SK-N-SH (cell line): ENCODE data around the gene CLSTN2. TPM values are rescaled to one million over a fixed set of nuclear protein-coding genes. Genes with fewer than 3 reads are reported as not detected.
A peak's percentile ranks its signal among the peaks of the same experiment; 100 is the strongest.

Experiments
- CTCF ChIA-PET: fragments of 300-600, 350-600 bp; formaldehyde crosslinking; extraction: SDS; loops from one replicate; lab custom pipeline; 2021; lab: Yijun Ruan, JAX
- POLR2A ChIA-PET: fragments of 350-600 bp; sonication (Branson Sonifier 250); formaldehyde crosslinking; extraction: SDS; loops from one replicate; lab custom pipeline; 2020; ENCODE audit warnings: antibody characterized with exemption, inconsistent platforms; lab: Yijun Ruan, JAX
- DNase-seq: peaks from one replicate; pipeline ENCODE4 v3.0.0; 2012
- H2AFZ ChIP-seq: fragments of 200-600 bp; sonication (generic); 2 replicates; pipeline ENCODE4 v1.8.1; 2016; ENCODE audit warnings: antibody characterized with exemption, mild to moderate bottlenecking, low read depth
- H3F3A ChIP-seq: fragments of 200-600 bp; sonication (generic); replicated peaks from 2 replicates; pipeline ENCODE3; 2016; ENCODE audit warnings: antibody characterized with exemption, mild to moderate bottlenecking; ENCODE audit not compliant: insufficient read depth
- H3K27ac ChIP-seq, 2 experiments: fragments of 200-500 bp in 1 of 2; fragments of 200-600 bp in 1 of 2; sonication (Bioruptor generic) in 1 of 2; sonication (generic), shearing (Covaris generic) in 1 of 2; 2 replicates each; pipeline versions ENCODE4 v1.5.1 to v1.6.1; 2014 to 2016; ENCODE audit warnings: low read depth in 2 of 2, inconsistent platforms in 1 of 2, low read length in 1 of 2, mild to moderate bottlenecking in 1 of 2, mixed read lengths in 1 of 2
- H3K27me3 ChIP-seq: fragments of 200-600 bp; sonication (generic), shearing (Covaris generic); 2 replicates; pipeline ENCODE4 v1.6.1; 2016; ENCODE audit warnings: mixed run types; ENCODE audit not compliant: insufficient read depth
- H3K36me3 ChIP-seq, 2 experiments: fragments of 200-500 bp in 1 of 2; fragments of 200-600 bp in 1 of 2; sonication (Bioruptor generic) in 1 of 2; sonication (generic) in 1 of 2; replicated peaks in 1 of 2; 2 replicates each; pipeline versions ENCODE3 to v1.5.1; 2014 to 2016; ENCODE audit warnings: low read length in 1 of 2, mild to moderate bottlenecking in 1 of 2; ENCODE audit not compliant: insufficient read depth in 2 of 2, control insufficient read depth in 1 of 2
- H3K4me1 ChIP-seq, 2 experiments: fragments of 200-500 bp in 1 of 2; fragments of 200-600 bp in 1 of 2; sonication (Bioruptor generic) in 1 of 2; sonication (generic), shearing (Covaris generic) in 1 of 2; 2 replicates each; pipeline versions ENCODE4 v1.5.1 to v1.6.1; 2014 to 2016; ENCODE audit warnings: low read depth in 1 of 2, low read length in 1 of 2, mixed run types in 1 of 2; ENCODE audit not compliant: insufficient read depth in 2 of 2, control insufficient read depth in 1 of 2
- H3K4me2 ChIP-seq: fragments of 200-600 bp; sonication (generic), shearing (Covaris generic); 2 replicates; pipeline ENCODE4 v1.6.1; 2017; ENCODE audit warnings: mixed run types
- H3K4me3 ChIP-seq, 2 experiments: fragments of 200-500 bp in 1 of 2; fragments of 200-600 bp in 1 of 2; sonication (Bioruptor generic) in 1 of 2; sonication (generic), shearing (Covaris generic) in 1 of 2; 2 replicates each; pipeline versions ENCODE4 v1.5.1 to v1.8.1; 2014 to 2016; ENCODE audit warnings: low read depth in 2 of 2, inconsistent platforms in 1 of 2, low read length in 1 of 2, mild to moderate bottlenecking in 1 of 2, mixed read lengths in 1 of 2, moderate library complexity in 1 of 2
- H3K79me2 ChIP-seq: fragments of 200-600 bp; sonication (generic); 2 replicates; pipeline ENCODE4 v1.8.1; 2017; ENCODE audit warnings: mild to moderate bottlenecking; ENCODE audit not compliant: insufficient read depth
- H3K9ac ChIP-seq: fragments of 200-600 bp; sonication (generic); 2 replicates; pipeline ENCODE4 v1.6.1; 2017; ENCODE audit warnings: mixed run types
- H3K9me2 ChIP-seq: fragments of 200-600 bp; sonication (generic); 2 replicates; pipeline ENCODE4 v1.6.1; 2017; ENCODE audit warnings: mixed run types
- H3K9me3 ChIP-seq: fragments of 200-600 bp; sonication (generic); 2 replicates; pipeline ENCODE4 v1.6.1; 2017; ENCODE audit warnings: mixed run types, mild to moderate bottlenecking, moderate library complexity
- H4K20me1 ChIP-seq: fragments of 200-600 bp; sonication (generic); 2 replicates; pipeline ENCODE4 v1.6.1; 2017; ENCODE audit warnings: mild to moderate bottlenecking, mixed run types; ENCODE audit not compliant: insufficient read depth
- MXI1 ChIP-seq: IDR thresholded peaks from 2 replicates; pipeline ENCODE4 v1.6.1; 2012; ENCODE audit warnings: mild to moderate bottlenecking, low read depth, low read length, improper control_type of control experiment
- NFIC ChIP-seq: IDR thresholded peaks from 2 replicates; pipeline ENCODE4 v1.4.0; 2012; ENCODE audit warnings: borderline replicate concordance
- RAD21 ChIP-seq: IDR thresholded peaks from 2 replicates; pipeline ENCODE4 v1.6.1; 2012; ENCODE audit warnings: mild to moderate bottlenecking, low read length
- RCOR1 ChIP-seq: fragments of 150-350 bp; IDR thresholded peaks from 2 replicates; pipeline ENCODE4 v1.6.1; 2017; ENCODE audit warnings: antibody characterized with exemption, low read length
- RFX5 ChIP-seq: IDR thresholded peaks from 2 replicates; pipeline ENCODE4 v1.6.1; 2012; ENCODE audit warnings: mild to moderate bottlenecking, improper control_type of control experiment, low read length
- SMC3 ChIP-seq: IDR thresholded peaks from 2 replicates; pipeline ENCODE4 v1.6.1; 2012; ENCODE audit warnings: low read depth, low read length, improper control_type of control experiment
- WGBS: methylation state at CpG from one replicate; pipeline ENCODE4 v1.1.6; 2017; ENCODE audit warnings: low lambda C conversion rate; 5-methylcytosine and 5-hydroxymethylcytosine counted together
- polyA plus RNA-seq, 3 experiments: library from polyadenylated mRNA; depleted of rRNA; stranded (reverse); fragments of >200 nt; gene quantifications; 2 replicates each; pipeline ENCODE4 v1.2.3, GENCODE V29; 2012
- TF ChIP-seq, protein P1 (sequence below): IDR thresholded peaks from 2 replicates; pipeline ENCODE4 v1.6.1; 2012; ENCODE audit warnings: mild to moderate bottlenecking, low read depth, low read length, moderate library complexity
- TF ChIP-seq, protein P2 (sequence below): fragments of 200-600 bp; sonication (generic); IDR thresholded peaks from 2 replicates; pipeline ENCODE4 v1.6.1; 2017; ENCODE audit warnings: antibody characterized with exemption, mild to moderate bottlenecking, moderate library complexity

The CLSTN2 gene
- polyA plus RNA-seq, 1 of the 3 experiments (the other 2 are of a cell fraction): 0.02 TPM

DNA sequence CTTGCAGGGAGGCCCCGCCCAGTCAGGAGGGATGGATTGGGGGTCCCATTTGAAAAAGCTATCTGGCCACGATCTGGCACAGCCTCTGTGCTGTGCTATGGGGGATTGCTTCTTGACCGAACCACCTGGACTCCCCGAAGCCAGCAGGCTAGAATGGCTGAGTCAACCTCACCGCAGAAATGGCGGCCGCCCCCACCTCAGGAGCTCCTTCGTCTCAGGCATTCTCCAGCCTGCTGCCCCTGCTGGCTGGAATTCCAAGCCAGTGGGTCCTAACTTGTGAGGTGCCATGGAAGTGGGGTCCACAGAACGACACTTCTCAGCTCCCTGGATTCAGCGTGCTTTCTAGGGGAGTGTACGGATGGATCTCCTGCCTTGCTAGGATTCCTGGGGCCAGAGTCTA lies 562.3 kb downstream of the CLSTN2 start (continued):
- TF ChIP-seq, protein P1, sequence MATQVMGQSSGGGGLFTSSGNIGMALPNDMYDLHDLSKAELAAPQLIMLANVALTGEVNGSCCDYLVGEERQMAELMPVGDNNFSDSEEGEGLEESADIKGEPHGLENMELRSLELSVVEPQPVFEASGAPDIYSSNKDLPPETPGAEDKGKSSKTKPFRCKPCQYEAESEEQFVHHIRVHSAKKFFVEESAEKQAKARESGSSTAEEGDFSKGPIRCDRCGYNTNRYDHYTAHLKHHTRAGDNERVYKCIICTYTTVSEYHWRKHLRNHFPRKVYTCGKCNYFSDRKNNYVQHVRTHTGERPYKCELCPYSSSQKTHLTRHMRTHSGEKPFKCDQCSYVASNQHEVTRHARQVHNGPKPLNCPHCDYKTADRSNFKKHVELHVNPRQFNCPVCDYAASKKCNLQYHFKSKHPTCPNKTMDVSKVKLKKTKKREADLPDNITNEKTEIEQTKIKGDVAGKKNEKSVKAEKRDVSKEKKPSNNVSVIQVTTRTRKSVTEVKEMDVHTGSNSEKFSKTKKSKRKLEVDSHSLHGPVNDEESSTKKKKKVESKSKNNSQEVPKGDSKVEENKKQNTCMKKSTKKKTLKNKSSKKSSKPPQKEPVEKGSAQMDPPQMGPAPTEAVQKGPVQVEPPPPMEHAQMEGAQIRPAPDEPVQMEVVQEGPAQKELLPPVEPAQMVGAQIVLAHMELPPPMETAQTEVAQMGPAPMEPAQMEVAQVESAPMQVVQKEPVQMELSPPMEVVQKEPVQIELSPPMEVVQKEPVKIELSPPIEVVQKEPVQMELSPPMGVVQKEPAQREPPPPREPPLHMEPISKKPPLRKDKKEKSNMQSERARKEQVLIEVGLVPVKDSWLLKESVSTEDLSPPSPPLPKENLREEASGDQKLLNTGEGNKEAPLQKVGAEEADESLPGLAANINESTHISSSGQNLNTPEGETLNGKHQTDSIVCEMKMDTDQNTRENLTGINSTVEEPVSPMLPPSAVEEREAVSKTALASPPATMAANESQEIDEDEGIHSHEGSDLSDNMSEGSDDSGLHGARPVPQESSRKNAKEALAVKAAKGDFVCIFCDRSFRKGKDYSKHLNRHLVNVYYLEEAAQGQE: no peak
- no peak for TF ChIP-seq NFIC

DNA sequence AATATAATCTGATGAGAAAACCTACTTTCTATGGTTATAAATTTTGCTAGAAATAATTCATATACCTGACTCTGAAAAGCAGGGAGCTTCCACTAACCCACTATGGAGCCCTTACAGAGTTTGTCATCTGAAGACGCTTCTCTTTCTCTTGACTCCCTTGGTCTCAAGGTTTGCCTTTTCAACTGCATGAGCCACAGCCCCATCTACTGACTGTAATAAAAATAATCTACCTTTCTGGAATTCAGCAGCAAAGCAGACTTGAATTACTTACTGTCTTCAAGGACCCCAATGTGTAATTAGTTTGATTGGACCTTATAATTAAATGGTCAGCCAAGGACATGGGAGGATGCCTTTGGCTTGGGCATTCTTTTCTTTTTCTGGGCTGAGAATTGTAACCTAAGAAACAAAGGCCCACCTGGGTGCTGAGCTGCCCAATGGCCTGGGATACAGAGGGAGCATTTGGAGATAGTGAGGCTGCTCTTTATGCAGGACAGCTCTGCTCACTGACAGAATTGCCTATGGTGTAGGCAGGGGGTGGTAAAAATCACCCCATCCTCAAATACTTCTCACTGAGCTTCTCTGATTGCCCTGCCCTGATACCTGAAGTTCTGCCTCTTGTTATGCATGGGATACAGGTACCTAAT lies 564.3 kb downstream of the CLSTN2 start:
- 35% methylated on average over 1 of the region's 1 CpG for WGBS
- CTCF ChIA-PET: interaction anchor here (0.5 to 3.9 kb wide), 22 partner anchors 9 to 838 kb away, joined by 3 to 20 read pairs (median 4); partner anchors contain the start of gene CLSTN2

DNA sequence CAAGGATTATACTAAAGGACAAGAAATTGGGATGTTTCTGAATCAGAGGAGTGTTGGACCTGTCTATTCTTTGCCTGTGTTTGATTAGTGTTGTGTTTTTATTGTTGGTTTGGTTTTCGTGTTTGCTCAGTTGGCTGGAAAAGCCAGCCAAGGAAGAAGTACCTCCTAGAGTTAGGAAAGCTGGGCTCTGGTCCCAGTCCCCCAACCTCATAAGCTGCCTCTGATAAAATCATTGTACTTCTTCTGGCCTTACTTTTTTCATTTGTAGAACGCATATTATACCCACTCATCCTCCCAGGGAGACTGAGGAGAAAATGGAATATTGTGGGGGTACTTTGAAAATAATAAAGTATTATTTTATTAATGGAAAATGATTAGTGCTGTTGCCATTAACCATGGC lies 565.5 kb downstream of the CLSTN2 start:
- ChIA-PET CTCF (interaction anchor here (1.3 to 1.5 kb wide), 2 partner anchors 18 to 434 kb away, joined by 3 read pairs; no protein-coding TSS in a partner anchor), POLR2A (no interaction called here)

More for the DNA sequence above, 564.3 kb downstream of the CLSTN2 start:
- H3K79me2 ChIP-seq: no peaks in the 10 kb centered on the region
- peak; percentile 19 for DNase-seq
- H3K9me2 ChIP-seq: no peaks in the 10 kb centered on the region
- no peak for TF ChIP-seq RFX5
- peak; percentile 79 for TF ChIP-seq RAD21
- TF ChIP-seq, protein P2, sequence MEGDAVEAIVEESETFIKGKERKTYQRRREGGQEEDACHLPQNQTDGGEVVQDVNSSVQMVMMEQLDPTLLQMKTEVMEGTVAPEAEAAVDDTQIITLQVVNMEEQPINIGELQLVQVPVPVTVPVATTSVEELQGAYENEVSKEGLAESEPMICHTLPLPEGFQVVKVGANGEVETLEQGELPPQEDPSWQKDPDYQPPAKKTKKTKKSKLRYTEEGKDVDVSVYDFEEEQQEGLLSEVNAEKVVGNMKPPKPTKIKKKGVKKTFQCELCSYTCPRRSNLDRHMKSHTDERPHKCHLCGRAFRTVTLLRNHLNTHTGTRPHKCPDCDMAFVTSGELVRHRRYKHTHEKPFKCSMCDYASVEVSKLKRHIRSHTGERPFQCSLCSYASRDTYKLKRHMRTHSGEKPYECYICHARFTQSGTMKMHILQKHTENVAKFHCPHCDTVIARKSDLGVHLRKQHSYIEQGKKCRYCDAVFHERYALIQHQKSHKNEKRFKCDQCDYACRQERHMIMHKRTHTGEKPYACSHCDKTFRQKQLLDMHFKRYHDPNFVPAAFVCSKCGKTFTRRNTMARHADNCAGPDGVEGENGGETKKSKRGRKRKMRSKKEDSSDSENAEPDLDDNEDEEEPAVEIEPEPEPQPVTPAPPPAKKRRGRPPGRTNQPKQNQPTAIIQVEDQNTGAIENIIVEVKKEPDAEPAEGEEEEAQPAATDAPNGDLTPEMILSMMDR: no peak
- TF ChIP-seq RCOR1: no peak
- peak; percentile 34; the same call in 1 of the 2 replicates for TF ChIP-seq SMC3
- TF ChIP-seq, all 33 proteins: peak for 2
- H3K9me3 ChIP-seq: no peaks in the 10 kb centered on the region; the same call in 1 of the 2 replicates
- no peaks in the 10 kb centered on the region for H3K36me3 ChIP-seq
- no peaks in the 10 kb centered on the region for H3K27me3 ChIP-seq
- H3K27ac ChIP-seq: no peak overlapping the region
- no peak overlapping the region for H3K4me2 ChIP-seq
- no peak overlapping the region for H3K4me3 ChIP-seq
- H3K4me1 ChIP-seq: no peaks in the 10 kb centered on the region
- H3K9ac ChIP-seq: no peak overlapping the region
- no peaks in the 10 kb centered on the region for H4K20me1 ChIP-seq
- POLR2A ChIA-PET: no interaction called here
- H3F3A ChIP-seq: no peaks in the 10 kb centered on the region
- H2AFZ ChIP-seq: no peak overlapping the region

More for the DNA sequence above, 565.5 kb downstream of the CLSTN2 start:
- no peak for DNase-seq
- WGBS: 14% methylated on average over 2 of the region's 2 CpGs
- Histone ChIP-seq H3K27me3 (no peaks in the 10 kb centered on the region), H3K9me2 (no peaks in the 10 kb centered on the region), H3K36me3 (no peaks in the 10 kb centered on the region), H3F3A (no peaks in the 10 kb centered on the region), H2AFZ (no peak overlapping the region), H3K27ac (no peak overlapping the region), H3K4me1 (peaks cover 0 to 6% of the 10 kb centered on the region in 2 experiments; a peak in 2 of 4 replicates), H3K9me3 (no peaks in the 10 kb centered on the region), H3K9ac (no peak overlapping the region), H3K79me2 (no peaks in the 10 kb centered on the region), H3K4me2 (no peak overlapping the region), H3K4me3 (no peak overlapping the region), H4K20me1 (no peaks in the 10 kb centered on the region)
- TF ChIP-seq MXI1: no peak
